Activated B cell treated with CpG ODN at 0.5 μM for 24 hours (primary cell): Measurements from ENCODE around the gene CLEC4D. TPM values are rescaled to one million over a fixed set of nuclear protein-coding genes. Genes with fewer than 3 reads are reported as not detected.
A peak's percentile ranks its signal among the peaks of the same experiment; 100 is the strongest.
"Not testable (repeated sequence)": the region's sequence is repeated elsewhere in the genome, so short reads cannot be mapped to it uniquely, and the experiment has no call there.

Experiments used
- ATAC-seq: fragments of 200-7000 bp; cut with Tn5 transposase; one replicate; pipeline ENCODE4 v1.10.0; 2021; ENCODE audit warnings: low read depth, mild to moderate bottlenecking, moderate library complexity
- CTCF ChIA-PET: fragments of 350-600 bp; sonication (Branson Sonifier 250); formaldehyde crosslinking; loops from one replicate; lab custom pipeline; 2021; ENCODE audit warnings: antibody characterized with exemption; lab: Charles Lee
- POLR2A ChIA-PET: fragments of 350-600 bp; sonication (Branson Sonifier 250); formaldehyde crosslinking; loops from one replicate; lab custom pipeline; 2021; ENCODE audit warnings: antibody characterized with exemption; lab: Charles Lee
- DNase-seq: peaks from one replicate; pipeline ENCODE4 v3.0.0; 2022
- H3K27ac Mint-ChIP-seq: one replicate; pipeline ENCODE4 v1.8.0; 2020; ENCODE audit warnings: mixed read lengths
- H3K27me3 Mint-ChIP-seq: one replicate; pipeline ENCODE4 v1.8.0; 2021; ENCODE audit warnings: mixed read lengths
- H3K36me3 Mint-ChIP-seq: one replicate; pipeline ENCODE4 v1.8.0; 2021; ENCODE audit warnings: low read depth, mixed read lengths
- H3K4me1 Mint-ChIP-seq: one replicate; pipeline ENCODE4 v1.8.0; 2021; ENCODE audit warnings: mixed read lengths
- H3K4me3 Mint-ChIP-seq: one replicate; pipeline ENCODE4 v1.8.0; 2020; ENCODE audit warnings: mild to moderate bottlenecking, mixed read lengths
- H3K9me3 Mint-ChIP-seq: one replicate; pipeline ENCODE4 v1.8.0; 2020; ENCODE audit warnings: mixed read lengths
- CTCF ChIP-seq: fragments of 200-600 bp; IDR thresholded peaks from one replicate; pipeline ENCODE4 v1.8.0; 2022; ENCODE audit warnings: antibody characterized with exemption, mild to moderate bottlenecking
- intact Hi-C: fragments of 100-400 bp; cut with micrococcal nuclease; formaldehyde crosslinking; loops from one replicate; pipeline ENCODE4 v1.15.1; 2024
- total RNA-seq: library from RNA; stranded (reverse); gene quantifications from 2 replicates; pipeline ENCODE4 v1.2.3, GENCODE V29; 2022

CLEC4D gene
- total RNA-seq, 1 donor from 2014 or later: not detected

GRCh38 chr12:8482571-8483061, 30.7 kb upstream of the CLEC4D start:
- Mint-ChIP-seq H3K27me3 (peaks cover 21% of the 10 kb centered on the region), H3K4me1 (no peaks in the 10 kb centered on the region), H3K27ac (no peak overlapping the region), H3K36me3 (no peaks in the 10 kb centered on the region), H3K9me3 (peaks cover 2% of the 10 kb centered on the region), H3K4me3 (no peak overlapping the region)
- CTCF ChIA-PET: no interaction called here
- ATAC-seq (no peak), DNase-seq (no peak)
- TF ChIP-seq CTCF: no peak
- intact Hi-C loops: no loop called here
- POLR2A ChIA-PET: no interaction called here

- H3K4me3 Mint-ChIP-seq: no peak overlapping the region
- ChIA-PET CTCF (no interaction called here), POLR2A (no interaction called here)
- no peak overlapping the region for H3K27ac Mint-ChIP-seq
- no peaks in the 10 kb centered on the region for H3K4me1 Mint-ChIP-seq
- peaks cover 21% of the 10 kb centered on the region for H3K27me3 Mint-ChIP-seq
- ATAC-seq: no peak
- intact Hi-C loops: no loop called here
- no peaks in the 10 kb centered on the region for H3K36me3 Mint-ChIP-seq
- DNase-seq: no peak
- no peak for TF ChIP-seq CTCF
- H3K9me3 Mint-ChIP-seq: peaks cover 2% of the 10 kb centered on the region
Measured at GRCh38 chr12:8483079-8483478, 30.2 kb upstream of the CLEC4D start.

- peaks cover 11% of the 10 kb centered on the region for H3K4me1 Mint-ChIP-seq
- H3K9me3 Mint-ChIP-seq: peaks cover 3% of the 10 kb centered on the region
- ChIA-PET CTCF (no interaction called here), POLR2A (no interaction called here)
- H3K36me3 Mint-ChIP-seq: no peaks in the 10 kb centered on the region
- ATAC-seq (no peak), DNase-seq (no peak)
- intact Hi-C loops: no loop called here
- peaks cover 33% of the 10 kb centered on the region for H3K27me3 Mint-ChIP-seq
- TF ChIP-seq CTCF: no peak
- H3K27ac Mint-ChIP-seq: no peak overlapping the region
- no peak overlapping the region for H3K4me3 Mint-ChIP-seq
Measured at GRCh38 chr12:8491646-8492530, 21.4 kb upstream of the CLEC4D start.

GRCh38 chr12:8493084-8493483, 20.2 kb upstream of the CLEC4D start:
- intact Hi-C loops: no loop called here
- CTCF ChIA-PET: no interaction called here
- POLR2A ChIA-PET: no interaction called here

GRCh38 chr12:8495671-8496070, 17.6 kb upstream of the CLEC4D start:
- peaks cover 11% of the 10 kb centered on the region for H3K4me1 Mint-ChIP-seq
- H3K27me3 Mint-ChIP-seq: peaks cover 35% of the 10 kb centered on the region
- intact Hi-C loops, H3K27ac Mint-ChIP-seq, CTCF ChIA-PET, H3K9me3 Mint-ChIP-seq, H3K36me3 Mint-ChIP-seq, H3K4me3 Mint-ChIP-seq, ATAC-seq, POLR2A ChIA-PET, DNase-seq: not testable (repeated sequence)

More at GRCh38 chr12:8493084-8493483, 20.2 kb upstream of the CLEC4D start:
- no peak for TF ChIP-seq CTCF
- Mint-ChIP-seq H3K27me3 (peaks cover 39% of the 10 kb centered on the region), H3K9me3 (peaks cover 2% of the 10 kb centered on the region), H3K27ac (no peak overlapping the region), H3K4me1 (peaks cover 11% of the 10 kb centered on the region), H3K4me3 (no peak overlapping the region), H3K36me3 (no peaks in the 10 kb centered on the region)
- ATAC-seq (peak; percentile 88), DNase-seq (no peak)

- Mint-ChIP-seq H3K27me3 (peaks cover 35% of the 10 kb centered on the region), H3K4me1 (peaks cover 11% of the 10 kb centered on the region)
- H3K36me3 Mint-ChIP-seq, H3K27ac Mint-ChIP-seq, H3K4me3 Mint-ChIP-seq, POLR2A ChIA-PET, CTCF ChIA-PET, intact Hi-C loops, DNase-seq, H3K9me3 Mint-ChIP-seq, ATAC-seq: not testable (repeated sequence)
Measured at GRCh38 chr12:8496074-8496473, 17.2 kb upstream of the CLEC4D start.
